Heart left ventricle (tissue), 16 donors: Measurements from ENCODE around the gene SLC2A9. TPM values are rescaled to one million over a fixed set of nuclear protein-coding genes. Genes with fewer than 3 reads are reported as not detected.

Experiments used
- ATAC-seq, 4 donors: fragments of 200-7000 bp; cut with Tn5 transposase; one replicate each; pipeline ENCODE4 v1.9.1; 2020 to 2022; ENCODE audit warnings: moderate library complexity in 4 of 4, mild to moderate bottlenecking in 3 of 4, moderate number of reproducible peaks in 1 of 4
- DNase-seq, 5 donors: peaks; one replicate each; pipeline ENCODE4 v3.0.0-alpha.2; 2020
- H3K27ac ChIP-seq, 12 donors: fragments of 200-600 bp; sonication (generic) in 4 of 12; one replicate each; pipeline versions ENCODE4 v1.5.0 to v1.8.0; 2016 to 2022; ENCODE audit warnings: mild to moderate bottlenecking in 2 of 12
- H3K27me3 ChIP-seq, 9 donors: fragments of 200-600 bp; sonication (generic) in 2 of 9; one replicate each; pipeline versions ENCODE4 v1.5.1 to v1.8.0; 2016 to 2022; ENCODE audit warnings: mild to moderate bottlenecking in 3 of 9
- H3K36me3 ChIP-seq, 9 donors: fragments of 200-600 bp; sonication (generic) in 2 of 9; one replicate each; pipeline versions ENCODE4 v1.5.0 to v1.8.0; 2018 to 2022; ENCODE audit warnings: mild to moderate bottlenecking in 2 of 9
- H3K4me1 ChIP-seq, 12 donors: fragments of 200-600 bp; sonication (generic) in 4 of 12; one replicate each; pipeline versions ENCODE4 v1.5.0 to v1.8.0; 2016 to 2022; ENCODE audit warnings: mild to moderate bottlenecking in 3 of 12
- H3K4me3 ChIP-seq, 12 donors: fragments of 200-600 bp; sonication (generic) in 4 of 12; one replicate each; pipeline versions ENCODE4 v1.5.0 to v1.8.0; 2017 to 2022; ENCODE audit warnings: mild to moderate bottlenecking in 9 of 12, moderate library complexity in 4 of 12
- H3K9me3 ChIP-seq, 12 donors: fragments of 200-600 bp; sonication (generic) in 4 of 12; one replicate each; pipeline versions ENCODE4 v1.5.0 to v1.8.0; 2016 to 2022; ENCODE audit warnings: mild to moderate bottlenecking in 1 of 12
- POLR2A ChIP-seq, 2 donors: fragments of 450-650 bp; IDR thresholded peaks; one replicate each; pipeline ENCODE4 v1.6.1; 2017; ENCODE audit warnings: antibody characterized with exemption in 2 of 2, mild to moderate bottlenecking in 2 of 2, moderate library complexity in 2 of 2
- WGBS, 4 donors: extraction: QIAGEN DNeasy Blood & Tissue Kit in 2 of 4; methylation state at CpG; one replicate each; pipeline versions ENCODE4 v1.1.5 to v1.1.7; 2013 to 2018; 5-methylcytosine and 5-hydroxymethylcytosine counted together
- intact Hi-C, 10 donors: fragments of 100-400 bp; cut with DNase I; formaldehyde crosslinking; loops; one replicate each; pipeline versions ENCODE4 v1.11.1 to v1.14.2; 2022
- polyA plus RNA-seq, 2 donors: library from polyadenylated mRNA; stranded (reverse); fragments of 200-250 nt; gene quantifications; one replicate each; pipeline ENCODE4 v1.2.3, GENCODE V29; 2013
- total RNA-seq, 9 donors: library from RNA; depleted of rRNA in 2 of 9; stranded (reverse); fragments of >200 nt in 2 of 9; fragmentation: NEBNext Ultra II Directional in 3 of 9; extraction: Animal tissue kit (Norgen Biotek cat#: 25700) in 3 of 9; gene quantifications; one replicate each; pipeline versions ENCODE4 v1.1.0 to v1.2.4, GENCODE V29; 2016 to 2023
- TF ChIP-seq, protein P1 (sequence below), 12 donors: fragments of 200-600 bp; sonication (generic) in 4 of 12; IDR thresholded peaks; one replicate each; pipeline versions ENCODE4 v1.5.0 to v1.8.0; 2018 to 2022; ENCODE audit warnings: antibody characterized with exemption in 12 of 12, mild to moderate bottlenecking in 5 of 12
- donor health status: ischemic (EF 13 %, LVEDD 7.1; RV severe dilation, severe dysfunction).
- donor health status: healthy with polysubstance abuse.
- donor health status: DM: no; HTN: yes; CAD: no.
- donor health status: DM: no; HTN: no; CAD: no.
- donor health status: ischemic (EF 25% LVEDD 6.9; RV normal size, moderate dysfunction).
- donor health status: ischemic (EF 25% LVEDD 5.7; RV mildly dilated, moderate dysfunction).
- donor health status: healthy.
- donor health status: DM: yes; HTN: yes; CAD: no.
- donor health status: ischemic (EF 35%, LVEDD 5.7; RV mildly dilated, moderate dysfunction).
- donor health status: nonischemic (EF 11% LVEDD 7.7; RV severe dilation, severe dysfunction).
- donor health status: DM: yes; HTN: yes; CAD: no.
- donor health status: PGD.
- donor health status: ischemic (EF 29% LVEDD 5.4; RV normal size, mild dysfunction).
- donor health status: nonischemic (EF 23%, LVEDD 6.1; RV moderate dilation, normal function).

The SLC2A9 gene
- total and polyA plus RNA-seq, 11 donors: 1.6 to 15.1 (median 5.1) TPM

DNA sequence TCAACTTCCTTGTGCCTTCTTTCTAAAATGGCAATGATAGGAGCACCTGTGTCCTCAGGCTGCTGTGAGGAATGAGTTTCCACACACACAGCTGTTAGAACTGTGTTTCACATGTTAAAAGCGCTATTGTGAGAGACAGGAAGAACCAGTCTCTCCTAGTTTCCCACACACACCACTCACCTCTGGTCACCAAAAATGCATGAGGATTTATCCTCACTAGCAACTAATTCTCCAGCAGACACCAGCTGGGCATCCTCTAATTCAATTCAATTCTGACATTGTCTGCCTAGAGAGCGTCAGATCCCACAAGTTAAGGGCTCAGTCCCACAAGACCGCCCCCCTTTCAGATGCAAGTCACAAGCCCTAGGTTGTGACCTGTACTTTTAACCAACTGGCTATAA, 29.0 kb upstream of the SLC2A9 start:
- TF ChIP-seq POLR2A (IDR thresholded peaks at IDR 0.05): no peak
- TF ChIP-seq, protein P1, sequence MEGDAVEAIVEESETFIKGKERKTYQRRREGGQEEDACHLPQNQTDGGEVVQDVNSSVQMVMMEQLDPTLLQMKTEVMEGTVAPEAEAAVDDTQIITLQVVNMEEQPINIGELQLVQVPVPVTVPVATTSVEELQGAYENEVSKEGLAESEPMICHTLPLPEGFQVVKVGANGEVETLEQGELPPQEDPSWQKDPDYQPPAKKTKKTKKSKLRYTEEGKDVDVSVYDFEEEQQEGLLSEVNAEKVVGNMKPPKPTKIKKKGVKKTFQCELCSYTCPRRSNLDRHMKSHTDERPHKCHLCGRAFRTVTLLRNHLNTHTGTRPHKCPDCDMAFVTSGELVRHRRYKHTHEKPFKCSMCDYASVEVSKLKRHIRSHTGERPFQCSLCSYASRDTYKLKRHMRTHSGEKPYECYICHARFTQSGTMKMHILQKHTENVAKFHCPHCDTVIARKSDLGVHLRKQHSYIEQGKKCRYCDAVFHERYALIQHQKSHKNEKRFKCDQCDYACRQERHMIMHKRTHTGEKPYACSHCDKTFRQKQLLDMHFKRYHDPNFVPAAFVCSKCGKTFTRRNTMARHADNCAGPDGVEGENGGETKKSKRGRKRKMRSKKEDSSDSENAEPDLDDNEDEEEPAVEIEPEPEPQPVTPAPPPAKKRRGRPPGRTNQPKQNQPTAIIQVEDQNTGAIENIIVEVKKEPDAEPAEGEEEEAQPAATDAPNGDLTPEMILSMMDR (IDR thresholded peaks at IDR 0.05): no peak
- 76 to 92% (median 90%) methylated on average over 3 of the region's 3 CpGs for WGBS, 4 donors

DNA sequence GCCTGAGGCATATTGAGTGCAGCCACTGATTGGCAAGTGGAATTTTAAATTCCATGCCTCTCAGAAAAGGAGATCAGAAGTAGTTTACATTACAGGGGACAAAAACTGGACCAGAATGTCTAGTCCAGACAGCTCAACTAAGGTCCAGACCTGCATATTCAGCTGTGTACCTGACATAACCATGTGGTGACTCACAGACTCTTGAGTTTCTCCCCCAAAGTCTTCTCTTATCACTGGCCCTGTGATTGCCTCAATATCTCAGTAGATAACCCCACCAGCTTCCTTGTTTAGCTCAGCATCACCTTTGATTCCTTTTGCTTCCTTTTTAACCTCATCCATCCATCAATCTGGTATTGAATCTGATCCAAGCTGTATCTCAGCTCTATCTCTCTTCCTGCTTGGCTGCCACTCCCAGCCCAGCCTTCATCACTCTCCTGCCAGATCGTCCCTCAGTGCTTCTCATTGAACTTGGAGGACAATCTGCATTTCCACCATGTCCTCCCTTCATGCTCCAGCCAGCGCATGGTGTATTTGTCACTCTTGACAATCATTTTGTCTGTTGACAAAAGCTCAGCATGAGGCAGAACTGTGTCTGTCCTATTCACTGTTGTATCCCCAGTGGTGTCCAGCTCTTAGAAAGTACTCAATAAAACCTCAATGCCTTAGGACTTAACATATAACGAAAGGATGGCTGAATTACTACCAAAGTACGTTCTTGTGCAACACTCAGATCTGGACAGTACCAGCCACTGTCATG, 27.8 kb upstream of the SLC2A9 start:
- ATAC-seq (no peak), DNase-seq (no peak)
- Histone ChIP-seq H3K27ac (no peak overlapping the region), H3K27me3 (no peaks in the 10 kb centered on the region), H3K36me3 (no peaks in the 10 kb centered on the region), H3K4me1 (peaks cover 0 to 13% (median 4%) of the 10 kb centered on the region in 12 donors), H3K9me3 (no peaks in the 10 kb centered on the region), H3K4me3 (no peak overlapping the region)
- 72 to 88% (median 81%) methylated on average over 4 of the region's 4 CpGs for WGBS, 4 donors
- intact Hi-C loops: no loop called here
- TF ChIP-seq POLR2A (IDR thresholded peaks at IDR 0.05): no peak
- TF ChIP-seq, protein P1 (IDR thresholded peaks at IDR 0.05): no peak

More for the DNA sequence above, 29.0 kb upstream of the SLC2A9 start:
- no peaks in the 10 kb centered on the region for H3K36me3 ChIP-seq
- DNase-seq: no peak
- H3K27me3 ChIP-seq: no peaks in the 10 kb centered on the region
- H3K4me3 ChIP-seq: no peak overlapping the region
- intact Hi-C loops: no loop called here
- ATAC-seq: no peak
- H3K9me3 ChIP-seq: no peaks in the 10 kb centered on the region
- peaks cover 0 to 18% (median 7%) of the 10 kb centered on the region in 12 donors for H3K4me1 ChIP-seq
- H3K27ac ChIP-seq: no peak overlapping the region

DNA sequence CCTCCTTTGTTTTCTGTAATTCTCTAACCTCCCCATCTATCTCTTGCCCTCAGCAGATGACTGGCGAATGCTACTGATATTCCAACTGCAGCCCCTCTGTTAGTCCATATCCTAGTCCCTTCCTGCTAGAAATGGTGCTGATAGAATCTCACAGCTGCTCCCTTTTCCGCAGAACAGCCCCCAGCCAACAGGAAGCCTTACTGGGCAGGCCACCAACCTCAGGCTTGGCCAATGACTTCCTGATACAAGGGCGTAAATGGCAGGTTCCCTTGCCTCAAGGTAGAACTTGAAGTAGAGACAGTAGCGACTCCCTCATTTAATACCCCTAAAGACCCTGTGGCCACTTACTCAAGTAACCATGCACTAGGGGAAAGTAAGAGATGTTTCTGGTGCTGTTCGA, 26.7 kb upstream of the SLC2A9 start:
- no peaks in the 10 kb centered on the region for H3K36me3 ChIP-seq
- WGBS, 4 donors: 69 to 74% (median 71%) methylated on average over 5 of the region's 5 CpGs
- H3K4me1 ChIP-seq: peaks cover 0 to 18% (median 0%) of the 10 kb centered on the region in 12 donors
- H3K4me3 ChIP-seq: no peak overlapping the region
- H3K27ac ChIP-seq: no peak overlapping the region
- intact Hi-C loops: no loop called here
- ATAC-seq (peak in 1 of 4 donors; percentile 34), DNase-seq (no peak)
- no peaks in the 10 kb centered on the region for H3K27me3 ChIP-seq
- TF ChIP-seq, protein P1 (IDR thresholded peaks at IDR 0.05): no peak
- no peak for TF ChIP-seq POLR2A (IDR thresholded peaks at IDR 0.05)
- peaks cover 0 to 5% (median under 1%) of the 10 kb centered on the region in 12 donors for H3K9me3 ChIP-seq

DNA sequence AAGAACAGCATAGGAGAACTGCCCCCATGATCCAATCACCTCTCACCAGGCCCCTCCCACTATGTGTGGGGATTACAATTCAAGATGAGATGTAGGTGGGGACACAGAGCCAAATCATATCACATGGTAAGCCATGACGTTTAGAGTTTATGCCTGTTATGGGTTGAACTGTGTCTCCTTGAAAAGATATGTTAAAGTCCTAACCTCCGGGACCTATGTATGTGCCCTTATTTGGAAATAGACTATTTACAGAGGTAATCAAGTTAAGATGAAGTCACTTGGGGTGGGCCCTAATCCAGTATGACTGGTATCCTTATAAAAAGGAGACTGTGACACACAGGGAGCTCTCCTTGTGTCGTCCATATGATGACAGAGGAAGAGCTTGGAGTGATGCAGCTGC, 25.2 kb upstream of the SLC2A9 start:
- Histone ChIP-seq H3K9me3 (peaks cover 0 to 14% (median 2%) of the 10 kb centered on the region in 12 donors), H3K4me1 (peaks cover 0 to 18% (median 0%) of the 10 kb centered on the region in 12 donors), H3K4me3 (no peak overlapping the region), H3K27ac (no peak overlapping the region), H3K27me3 (no peaks in the 10 kb centered on the region), H3K36me3 (no peaks in the 10 kb centered on the region)
- no peak for DNase-seq
- intact Hi-C loops: no loop called here
- no peak for TF ChIP-seq POLR2A (IDR thresholded peaks at IDR 0.05)
- TF ChIP-seq, protein P1 (IDR thresholded peaks at IDR 0.05): no peak
- 74 to 80% (median 78%) methylated on average over 3 of the region's 3 CpGs for WGBS, 4 donors
- ATAC-seq: no peak
